ENCODE results near the gene ZNF304.
"Not testable (repeated sequence)": the region's sequence is repeated elsewhere in the genome, so short reads cannot be mapped to it uniquely, and the experiment has no call there.

The ZNF304 gene

GRCh38 chr19:57362997-57363687, 12.1 kb downstream of the ZNF304 start, which contains the start of the genes TRAPPC2B and ZNF547:
Gene TRAPPC2B (plus strand): TSS chr19:57363551. CDS start chr19:57364834, 1,283 bp downstream.
Gene ZNF547 (plus strand): TSS chr19:57363551. CDS start chr19:57368556, 5,005 bp downstream.
- DNase-seq = peak; percentile 99 to 100

GRCh38 chr19:57363688-57364181, 12.7 kb downstream of the ZNF304 start:
- no peak for DNase-seq

- DNase-seq = no peak
Observed at GRCh38 chr19:57366776-57367175, 15.7 kb downstream of the ZNF304 start.

- no peak for DNase-seq
Observed at GRCh38 chr19:57374179-57374578, 23.1 kb downstream of the ZNF304 start.

- not testable (repeated sequence) for DNase-seq
Observed at GRCh38 chr19:57374647-57375046, 23.6 kb downstream of the ZNF304 start.

- no peak for DNase-seq
Observed at GRCh38 chr19:57376151-57376550, 25.1 kb downstream of the ZNF304 start.

GRCh38 chr19:57377498-57378146, 26.6 kb downstream of the ZNF304 start:
- no peak for DNase-seq

GRCh38 chr19:57380923-57381322, 29.9 kb downstream of the ZNF304 start:
- no peak for DNase-seq

GRCh38 chr19:57382806-57383488, 31.9 kb downstream of the ZNF304 start:
- DNase-seq = no peak

GRCh38 chr19:57389194-57389729, 38.2 kb downstream of the ZNF304 start:
- no peak for DNase-seq

- peak; percentile 99 for DNase-seq
Observed at GRCh38 chr19:57389730-57390598, 38.9 kb downstream of the ZNF304 start, which contains the start of gene ZNF548. Gene ZNF548 (plus strand): TSS chr19:57389854. CDS start chr19:57390100, 246 bp downstream.

GRCh38 chr19:57395710-57396109, 44.6 kb downstream of the ZNF304 start:
- DNase-seq = no peak

GRCh38 chr19:57398868-57399267, 47.8 kb downstream of the ZNF304 start:
- no peak for DNase-seq

GRCh38 chr19:57403737-57404563, 52.9 kb downstream of the ZNF304 start:
- DNase-seq = no peak

GRCh38 chr19:57406516-57407123, 55.5 kb downstream of the ZNF304 start:
- peak; percentile 77 to 80 for DNase-seq

Data from CD4-positive, alpha-beta T cell treated with Interleukin-4 for 1 hour (primary cell).